HG03575 (cell line): ENCODE measurements around the gene NOTCH1.
"Not testable (repeated sequence)": the region's sequence is repeated elsewhere in the genome, so short reads cannot be mapped to it uniquely, and the experiment has no call there.

Source experiments
- ATAC-seq: cut with Tn5 transposase; IDR thresholded peaks from one replicate; pipeline ENCODE4 v1.9.1; 2021; ENCODE audit not compliant: unreplicated experiment, insufficient number of reproducible peaks, low FRiP score; ENCODE audit errors: extremely low read depth

NOTCH1 gene

DNA sequence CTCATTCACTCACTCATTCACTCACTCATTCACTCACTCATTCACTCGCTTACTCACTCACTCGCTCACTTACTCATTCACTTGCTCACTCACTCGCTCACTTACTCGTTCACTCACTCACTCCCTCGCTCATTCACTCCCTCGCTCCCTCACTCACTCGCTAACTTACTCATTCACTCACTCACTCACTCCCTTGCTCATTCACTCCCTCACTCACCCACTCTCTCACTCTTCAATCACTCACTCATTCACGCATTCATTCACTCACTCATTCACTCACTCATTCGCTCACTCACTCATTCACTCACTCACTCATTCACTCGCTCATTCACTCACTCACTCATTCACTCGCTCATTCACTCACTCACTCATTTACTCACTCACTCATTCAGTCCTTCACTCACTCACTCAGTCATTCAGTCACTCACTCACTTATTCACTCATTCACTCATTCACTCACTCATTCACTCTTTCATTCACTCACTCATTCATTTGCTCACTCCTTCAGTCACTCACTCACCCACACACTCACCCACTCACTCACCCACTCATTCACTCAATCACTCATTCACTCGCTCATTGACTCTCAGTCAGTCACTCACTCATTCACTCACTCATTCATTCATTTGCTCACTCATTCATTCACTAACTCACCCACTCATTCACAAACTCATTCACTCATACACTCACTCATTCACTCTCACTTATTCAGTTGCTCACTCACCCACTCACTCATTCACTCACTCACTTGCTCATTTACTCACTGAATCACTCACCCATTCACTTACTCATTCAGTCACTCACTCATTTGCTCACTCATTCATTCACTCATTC, 36.0 kb upstream of the NOTCH1 start:
- ATAC-seq: no peak

DNA sequence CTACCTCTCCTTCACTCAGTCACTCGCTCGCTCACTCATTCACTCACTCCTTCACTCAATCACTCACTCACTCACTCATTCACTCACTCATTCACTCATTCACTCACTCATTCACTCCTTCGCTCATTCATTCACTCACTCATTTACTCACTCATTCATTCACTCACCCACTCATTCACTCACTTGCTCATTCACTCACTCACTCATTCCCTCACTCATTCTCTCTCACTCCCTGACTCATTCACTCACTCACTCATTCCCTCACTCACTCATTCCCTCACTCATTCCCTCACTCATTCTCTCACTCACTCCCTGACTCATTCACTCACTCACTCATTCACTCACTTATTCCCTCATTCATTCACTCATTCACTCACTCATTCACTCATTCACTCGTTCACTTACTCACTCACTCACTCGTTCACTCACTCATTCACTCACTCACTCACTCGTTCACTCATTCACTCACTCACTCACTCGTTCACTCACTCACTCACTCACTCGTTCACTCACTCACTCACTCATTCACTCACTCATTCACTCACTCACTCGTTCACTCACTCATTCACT, 33.9 kb upstream of the NOTCH1 start:
- ATAC-seq: not testable (repeated sequence)

DNA sequence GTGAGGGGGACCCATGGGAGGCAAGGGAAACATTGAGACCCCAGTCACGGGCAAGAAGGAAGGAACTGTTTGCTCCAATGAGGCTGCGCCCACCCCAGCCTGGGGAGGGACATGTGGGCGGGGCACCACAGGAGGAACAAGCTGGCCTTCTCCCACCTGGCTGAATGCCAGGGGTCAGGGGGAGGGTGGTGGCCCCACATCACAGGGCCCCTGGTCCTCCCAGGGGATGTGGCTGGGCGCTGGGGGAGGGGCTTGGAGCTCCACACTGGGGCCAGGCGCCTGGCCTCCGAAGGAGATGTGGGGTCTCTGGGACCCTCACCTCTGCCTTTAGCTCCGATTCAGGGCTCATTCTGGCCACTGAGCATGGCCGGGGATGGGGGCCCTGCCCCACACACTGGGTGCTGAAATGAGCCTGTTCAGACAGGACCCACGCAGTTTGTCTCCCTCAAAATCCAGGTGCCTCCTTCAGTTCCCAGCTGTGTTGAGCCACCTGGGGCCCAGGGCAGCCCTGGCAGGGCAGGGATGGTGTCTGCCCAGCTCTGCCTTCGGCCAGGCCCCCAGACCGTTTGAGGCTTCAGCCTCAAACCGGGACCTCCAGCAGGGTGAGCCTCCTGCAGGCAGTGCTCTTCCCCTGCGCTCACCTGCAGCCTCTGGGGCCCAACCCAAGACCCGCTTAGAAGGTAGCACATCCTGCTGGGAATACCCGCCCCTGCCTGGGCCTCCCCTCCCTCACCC, 33.2 kb upstream of the NOTCH1 start:
- ATAC-seq: no peak

DNA sequence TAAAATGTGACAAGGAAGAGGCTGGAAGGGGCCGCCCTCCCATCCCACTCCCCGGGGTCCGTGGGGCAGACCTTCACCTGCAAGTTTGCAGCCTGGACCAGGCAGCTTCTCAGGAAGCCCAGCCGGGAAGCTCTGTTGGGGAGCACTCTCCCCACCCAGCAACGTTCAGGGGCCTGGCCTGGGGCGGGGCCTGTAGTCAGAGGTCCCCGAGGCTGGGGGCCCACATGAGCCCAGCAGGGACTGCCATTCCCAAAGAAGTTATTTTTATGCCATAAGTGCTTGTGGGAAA, 32.7 kb upstream of the NOTCH1 start:
- no peak for ATAC-seq

DNA sequence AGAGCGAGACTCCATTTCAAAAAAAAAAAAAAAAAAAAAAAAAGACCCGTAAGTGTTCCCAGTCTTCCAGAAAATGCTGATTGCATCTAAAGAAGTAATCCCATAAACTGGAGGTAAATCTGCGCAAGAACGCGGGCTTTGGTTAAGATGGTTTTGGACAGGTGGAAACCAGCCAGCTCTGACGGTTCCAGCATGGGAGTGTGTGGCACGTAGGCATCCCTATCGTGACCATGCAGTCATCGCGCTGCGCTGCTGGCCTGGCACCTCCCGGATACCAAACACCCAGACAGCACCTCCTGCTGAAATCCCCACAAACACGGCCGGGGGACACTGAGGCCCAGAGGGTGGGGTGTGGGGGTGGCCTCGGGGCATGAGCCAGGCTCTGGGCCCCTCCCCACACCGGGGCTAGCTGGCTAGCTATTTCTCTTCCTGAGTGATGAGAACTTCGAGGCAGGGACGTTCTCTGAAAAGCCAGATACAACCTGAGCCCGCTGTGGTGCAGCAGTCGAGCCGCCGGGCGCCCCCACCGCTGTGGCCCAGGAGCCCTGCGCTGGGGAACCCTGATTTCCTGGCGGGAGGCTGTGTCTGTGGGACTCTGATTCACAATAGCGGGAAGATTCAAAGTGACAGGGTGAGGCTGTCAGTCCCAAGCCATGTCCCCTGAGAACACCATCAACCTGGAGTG, 32.2 kb upstream of the NOTCH1 start:
- ATAC-seq: no peak

DNA sequence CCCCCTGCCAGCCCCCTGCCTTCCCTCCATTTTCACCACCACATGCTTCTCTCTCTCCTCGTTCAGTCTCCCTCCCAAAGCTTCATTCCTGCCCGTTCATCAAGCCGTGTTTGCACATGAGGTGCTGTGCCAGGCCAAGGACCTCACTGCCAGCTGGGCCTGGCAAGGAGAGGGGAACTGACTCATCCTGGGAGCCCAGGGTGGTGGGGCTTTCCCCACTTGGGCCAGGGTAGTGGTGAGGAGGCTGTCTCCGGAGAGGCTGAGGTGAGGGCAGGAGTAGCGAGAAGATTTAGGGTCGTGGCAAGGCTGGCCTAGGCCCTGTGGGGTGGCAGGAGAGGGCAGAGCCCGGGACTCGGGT, 30.4 kb upstream of the NOTCH1 start:
- ATAC-seq: no peak

DNA sequence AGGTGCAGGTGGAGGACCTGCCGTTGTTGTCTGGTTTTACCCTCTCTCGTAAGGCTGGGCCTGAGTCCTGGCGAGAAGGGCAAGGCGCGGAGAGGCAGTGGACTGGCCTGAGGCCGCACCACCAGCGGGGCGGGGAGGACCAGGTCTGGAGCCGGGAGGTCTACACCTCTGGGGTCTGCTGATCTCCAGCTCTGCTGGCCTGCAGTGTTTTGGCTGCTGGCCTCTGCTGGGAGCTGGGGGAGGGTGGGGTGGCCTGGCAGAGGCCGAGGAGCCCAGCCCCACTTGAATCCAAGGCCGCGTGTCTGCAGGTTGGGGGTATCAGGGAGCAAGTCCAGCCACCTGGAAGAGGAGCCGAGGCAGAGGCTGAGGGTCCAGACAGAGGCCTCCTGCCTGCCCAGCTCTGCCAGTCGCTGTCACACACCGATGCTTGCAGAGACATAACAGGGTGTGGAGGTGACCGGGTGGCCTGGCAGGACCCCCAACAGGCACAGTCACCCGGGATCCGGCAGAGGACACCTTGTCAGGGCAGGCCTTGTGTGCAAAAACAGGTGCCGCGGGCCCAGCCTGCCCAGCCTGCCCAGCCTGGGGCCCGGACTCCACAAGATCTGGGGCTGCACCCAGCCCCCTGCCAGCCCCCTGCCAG, 29.9 kb upstream of the NOTCH1 start:
- ATAC-seq: no peak

DNA sequence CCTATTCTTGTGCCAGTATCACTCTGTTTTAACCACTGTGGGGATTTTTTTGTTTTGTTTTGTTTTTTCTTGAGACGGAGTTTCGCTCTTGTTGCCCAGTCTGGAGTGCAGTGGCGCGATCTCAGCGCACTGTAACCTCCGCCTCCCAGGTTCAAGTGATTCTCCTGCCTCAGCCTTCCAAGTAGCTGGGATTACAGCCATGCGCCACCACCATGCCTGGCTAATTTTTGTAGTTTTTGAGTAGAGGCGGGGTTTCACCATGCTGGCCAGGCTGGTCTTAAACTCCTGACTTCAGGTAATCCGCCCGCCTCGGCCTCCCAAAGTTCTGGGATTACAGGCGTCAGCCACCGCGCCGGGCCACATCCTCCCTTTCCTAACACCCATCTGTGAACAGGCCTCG, 28.8 kb upstream of the NOTCH1 start:
- not testable (repeated sequence) for ATAC-seq

DNA sequence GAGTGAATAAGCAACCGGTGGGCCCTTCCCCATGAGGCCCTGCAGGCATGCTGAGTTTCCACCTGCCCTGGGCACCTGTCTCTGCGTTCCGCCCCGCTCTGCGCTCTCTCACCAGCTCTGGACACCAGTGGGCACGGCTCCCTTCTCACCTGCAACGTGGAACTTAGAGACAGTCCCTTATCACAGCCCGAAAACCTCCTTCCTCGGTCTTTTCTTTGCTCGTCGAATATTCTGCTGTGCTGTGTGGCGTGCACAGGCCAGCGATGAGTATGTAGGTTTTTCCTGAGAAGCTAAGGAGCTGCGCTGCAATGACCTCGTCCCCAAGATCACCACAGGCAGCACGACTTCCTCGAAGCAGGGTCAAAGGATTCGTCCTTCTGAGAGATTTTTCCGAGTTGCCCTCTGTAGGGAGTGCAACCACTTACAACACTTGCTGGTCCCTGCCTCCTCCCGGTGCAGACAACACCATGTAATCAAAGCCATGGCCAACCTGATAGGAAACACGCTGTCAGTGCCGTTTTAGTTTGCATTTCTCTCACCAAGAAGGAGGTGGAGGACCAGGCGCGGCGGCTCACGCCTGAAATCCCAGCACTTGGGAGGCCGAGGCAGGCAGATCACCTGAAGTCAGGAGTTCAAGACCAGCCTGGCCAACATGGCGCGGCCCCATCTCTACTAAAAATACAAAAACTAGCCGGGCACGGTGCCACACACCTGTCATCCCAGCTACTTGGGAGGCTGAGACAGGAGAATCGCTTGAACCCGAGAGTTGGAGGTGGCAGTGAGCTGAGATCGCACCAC, 27.2 kb upstream of the NOTCH1 start:
- no peak for ATAC-seq

DNA sequence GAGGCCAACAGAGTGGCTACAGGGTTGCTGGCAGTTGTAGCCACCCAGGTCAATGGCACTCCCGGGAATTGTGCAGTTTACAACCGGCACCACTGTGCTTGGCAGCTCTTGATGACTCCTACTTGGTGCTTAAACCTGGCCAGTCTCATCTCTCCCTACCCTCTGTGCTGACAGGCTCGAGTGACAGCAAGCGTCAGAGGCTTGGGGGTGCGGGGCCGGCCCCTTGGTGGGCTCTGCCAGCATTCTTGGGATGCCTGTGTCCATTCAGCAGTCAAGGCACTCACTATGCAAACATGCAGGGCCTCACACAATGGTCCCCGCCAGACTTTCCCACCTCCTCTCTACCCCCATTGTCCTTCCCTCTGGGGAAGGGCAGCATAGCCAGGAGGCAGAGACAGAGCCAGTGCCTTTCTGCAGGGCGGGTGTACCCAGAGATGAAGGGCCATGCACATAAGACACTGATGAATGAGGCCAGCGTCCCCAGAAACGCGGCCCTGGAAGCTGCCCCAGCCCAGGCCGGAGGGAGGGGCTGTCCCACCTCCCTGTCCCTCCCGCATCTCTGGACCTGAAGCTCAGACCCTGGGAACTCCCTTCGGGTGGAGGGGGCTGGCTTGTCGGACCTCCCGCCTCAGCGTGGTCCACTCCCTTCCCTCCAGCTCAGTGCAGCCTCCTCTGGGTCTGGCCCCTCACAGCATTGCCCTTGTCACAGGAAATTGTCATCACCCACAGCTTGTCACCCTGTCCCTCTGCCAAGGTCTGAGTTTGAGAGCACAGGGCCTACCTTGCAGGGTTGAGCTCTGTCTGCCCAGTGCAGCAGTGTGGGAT, 26.4 kb upstream of the NOTCH1 start:
- ATAC-seq: no peak

DNA sequence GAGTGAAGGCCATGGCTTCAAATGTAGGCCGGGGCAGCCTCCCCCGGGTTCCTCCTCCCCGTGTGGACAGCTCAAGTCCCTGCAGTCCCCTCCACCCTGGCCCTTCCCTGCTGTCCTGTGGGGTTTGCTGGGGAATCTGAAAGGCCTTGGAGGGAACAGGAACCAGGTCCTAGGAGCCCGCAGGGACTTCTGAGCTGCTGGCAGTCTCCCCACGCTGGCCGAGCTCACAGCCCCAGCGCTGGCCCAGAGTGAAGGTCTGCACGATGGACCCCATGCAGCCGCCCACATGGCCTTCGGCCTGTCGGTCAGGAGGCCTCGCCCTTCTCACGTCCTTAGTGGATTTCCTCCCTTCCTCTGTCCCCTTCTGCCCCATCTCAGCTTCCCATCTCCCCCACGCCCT, 25.7 kb upstream of the NOTCH1 start:
- no peak for ATAC-seq

DNA sequence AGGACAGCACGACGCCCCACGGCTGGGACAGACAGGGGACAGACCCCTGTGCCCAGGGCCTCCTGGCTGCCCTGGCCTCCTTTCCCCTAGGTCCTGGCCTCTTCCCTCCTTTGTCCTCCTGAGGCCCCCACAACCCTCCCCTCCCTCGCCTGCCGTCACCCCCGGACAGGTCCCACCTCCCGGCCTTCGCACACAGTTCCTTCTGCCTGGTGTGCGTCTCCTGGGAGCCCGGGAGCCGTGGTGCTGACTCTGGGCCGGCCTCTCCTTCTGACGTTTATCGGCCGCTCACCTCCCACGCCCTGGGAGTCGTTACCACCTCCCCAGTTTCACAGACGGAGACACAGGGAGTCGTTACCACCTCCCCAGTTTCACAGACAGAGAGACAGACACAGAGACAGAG, 25.1 kb upstream of the NOTCH1 start:
- no peak for ATAC-seq

DNA sequence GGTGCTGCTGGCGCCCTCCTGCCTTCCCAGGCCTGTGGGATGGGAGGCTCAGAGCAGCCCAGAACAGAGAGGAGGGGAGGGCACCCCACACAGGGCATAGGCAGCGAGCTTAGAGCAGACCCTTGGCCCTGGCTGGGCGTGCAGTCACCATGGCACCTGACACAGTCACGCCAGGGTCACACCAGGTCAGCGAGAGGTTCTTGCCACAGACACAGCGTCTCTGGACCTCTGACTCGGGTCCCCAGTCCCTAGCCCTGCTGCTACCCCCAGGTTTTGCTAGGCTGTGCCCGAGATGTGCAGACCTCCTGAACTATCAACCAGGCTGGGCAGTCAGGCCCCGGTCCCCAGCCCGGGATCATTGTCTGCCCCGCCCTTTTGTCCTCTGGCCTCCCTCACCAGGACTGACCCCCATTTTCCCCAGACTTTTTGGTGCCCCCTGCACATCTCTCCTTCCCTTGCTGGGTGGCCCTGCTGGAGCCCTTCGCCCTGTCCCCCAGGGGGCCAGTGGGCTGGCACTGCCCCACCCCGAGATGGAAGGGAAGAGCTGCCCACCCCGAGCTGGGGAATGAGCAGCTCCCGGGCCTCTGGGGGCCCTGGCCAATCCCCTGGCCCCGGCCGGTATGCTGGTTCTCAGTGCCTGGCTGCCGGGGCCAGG, 24.5 kb upstream of the NOTCH1 start:
- ATAC-seq: no peak

DNA sequence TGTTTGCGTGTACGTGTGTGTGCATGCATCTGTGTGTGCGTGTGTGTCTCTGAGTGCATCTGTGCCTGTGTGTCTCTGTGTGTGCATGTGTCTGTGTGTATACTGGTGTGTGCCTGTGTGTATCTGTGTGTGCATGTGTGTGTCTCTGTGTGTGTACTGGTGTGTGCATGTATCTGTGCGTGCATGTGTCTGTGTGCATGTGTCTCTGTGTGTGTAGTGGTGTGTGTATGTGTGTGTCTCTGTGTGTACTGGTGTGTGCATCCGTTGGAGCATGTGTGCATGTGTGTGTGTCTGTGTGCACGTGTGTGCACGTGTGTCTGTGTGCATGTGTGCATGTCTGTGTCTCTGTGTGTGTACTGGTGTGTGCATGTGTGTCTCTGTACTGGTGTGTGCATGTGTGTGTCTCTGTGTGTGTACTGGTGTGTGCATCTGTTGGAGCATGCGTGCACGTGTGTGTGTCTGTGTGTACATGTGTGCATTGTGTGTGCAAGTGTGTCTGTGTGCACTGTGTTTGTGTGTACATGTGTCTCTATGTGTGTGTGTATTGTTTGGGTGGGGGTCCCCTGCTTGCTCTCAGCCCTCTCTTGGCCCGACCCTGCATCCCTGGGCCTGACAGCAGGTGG, 23.8 kb upstream of the NOTCH1 start:
- ATAC-seq: no peak

DNA sequence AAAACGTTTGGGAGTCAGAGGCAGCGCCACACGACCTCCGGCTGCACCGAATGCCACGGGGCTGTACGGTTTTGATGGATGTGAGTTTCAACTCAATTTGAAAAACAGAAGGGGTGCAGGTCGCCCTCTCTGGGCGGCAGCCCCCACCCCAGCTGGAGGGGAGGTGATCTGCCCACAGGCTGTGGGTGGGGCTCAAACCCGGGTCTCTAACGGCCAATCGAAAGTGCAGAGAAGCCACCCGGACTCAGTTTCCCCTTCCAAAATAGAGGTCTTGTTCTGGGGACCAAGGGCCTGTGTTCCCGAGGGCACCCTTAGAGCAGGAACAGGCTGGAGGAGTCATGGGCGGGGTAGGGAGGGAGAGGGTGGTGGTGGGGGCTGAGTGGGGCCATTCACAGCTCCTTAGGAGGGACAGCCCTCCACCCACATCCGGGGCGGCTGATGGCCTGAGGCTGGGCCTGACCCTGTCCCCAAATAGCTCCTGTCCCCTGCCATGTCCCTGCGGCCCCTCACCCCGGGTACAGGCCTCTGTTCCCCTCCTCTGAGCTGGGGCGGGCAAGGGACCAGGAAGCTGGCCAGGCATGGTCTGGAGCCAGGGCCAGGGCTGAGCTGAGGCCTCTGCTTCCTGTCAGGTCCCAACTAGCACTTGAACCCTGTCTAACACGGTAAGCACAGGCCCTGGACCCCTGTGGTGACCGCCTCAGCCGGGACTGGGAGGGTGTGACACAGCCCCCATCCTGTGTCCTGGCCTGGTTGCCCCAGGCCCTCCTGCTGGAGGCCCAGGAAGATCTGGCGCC, 22.6 kb upstream of the NOTCH1 start:
- no peak for ATAC-seq

DNA sequence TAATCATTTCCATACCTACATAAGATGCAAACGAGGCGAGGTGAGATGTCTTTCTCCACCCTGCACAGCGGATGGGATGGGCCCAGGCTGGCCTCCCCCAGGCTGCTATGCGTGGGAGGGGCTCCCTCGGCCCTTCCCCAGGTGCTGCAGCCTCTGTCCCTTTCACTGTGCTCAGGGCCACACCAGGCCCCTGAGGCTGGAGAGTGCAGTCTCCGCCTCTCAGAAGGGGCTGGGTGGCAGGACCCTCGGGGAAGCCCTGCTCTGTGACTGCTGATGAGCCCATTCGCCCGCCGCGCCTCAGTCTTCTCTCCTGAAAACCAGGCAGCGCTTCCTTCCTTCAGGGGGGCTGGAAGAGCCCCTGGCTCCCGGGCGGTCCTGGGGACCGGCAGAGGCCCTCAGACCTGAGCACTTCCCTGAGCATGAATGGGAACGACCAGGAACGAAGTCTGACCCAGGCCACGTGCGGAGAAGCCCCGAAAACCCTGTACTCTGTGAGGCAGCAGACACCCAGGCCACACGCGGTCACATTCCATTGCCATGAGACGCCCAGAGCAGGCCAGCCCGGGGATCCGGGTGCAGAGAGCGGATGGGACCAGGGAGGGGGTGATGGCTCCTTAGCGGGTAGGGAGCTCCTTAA, 21.9 kb upstream of the NOTCH1 start:
- no peak for ATAC-seq
